A549 (cell line): Measurements from ENCODE around the gene LMO1.

Experiments used
- MAZ ChIP-seq: fragments of 150-350 bp; IDR thresholded peaks from 2 replicates; pipeline ENCODE4 v1.6.1; 2014; ENCODE audit warnings: antibody characterized with exemption, low read depth, low read length, borderline replicate concordance
- POLR2A ChIP-seq: IDR thresholded peaks from 2 replicates; pipeline ENCODE4 v1.6.1; 2012; ENCODE audit warnings: mild to moderate bottlenecking, low read length
- ZNF302 ChIP-seq: fragments of 250-450 bp; sonication (Bioruptor Pico); IDR thresholded peaks from 2 replicates; pipeline ENCODE4 v1.9.0; 2021; ENCODE audit warnings: inconsistent platforms, mild to moderate bottlenecking, moderate library complexity
- TF ChIP-seq, protein P1 (sequence below): IDR thresholded peaks from 2 replicates; pipeline ENCODE4 v1.6.1; 2012
- TF ChIP-seq, protein P2 (sequence below): fragments of >200 bp; sonication (Bioruptor Twin); formaldehyde crosslinking; IDR thresholded peaks from 3 replicates; pipeline ENCODE4 v1.5.1; 2016

GRCh38 chr11:8263109-8263768, 439 bp downstream of the LMO1 start:
- no peak for TF ChIP-seq MAZ
- no peak for TF ChIP-seq POLR2A
- TF ChIP-seq ZNF302, result no peak
- TF ChIP-seq, protein P1, sequence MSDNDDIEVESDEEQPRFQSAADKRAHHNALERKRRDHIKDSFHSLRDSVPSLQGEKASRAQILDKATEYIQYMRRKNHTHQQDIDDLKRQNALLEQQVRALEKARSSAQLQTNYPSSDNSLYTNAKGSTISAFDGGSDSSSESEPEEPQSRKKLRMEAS, result no peak
- TF ChIP-seq, protein P2, sequence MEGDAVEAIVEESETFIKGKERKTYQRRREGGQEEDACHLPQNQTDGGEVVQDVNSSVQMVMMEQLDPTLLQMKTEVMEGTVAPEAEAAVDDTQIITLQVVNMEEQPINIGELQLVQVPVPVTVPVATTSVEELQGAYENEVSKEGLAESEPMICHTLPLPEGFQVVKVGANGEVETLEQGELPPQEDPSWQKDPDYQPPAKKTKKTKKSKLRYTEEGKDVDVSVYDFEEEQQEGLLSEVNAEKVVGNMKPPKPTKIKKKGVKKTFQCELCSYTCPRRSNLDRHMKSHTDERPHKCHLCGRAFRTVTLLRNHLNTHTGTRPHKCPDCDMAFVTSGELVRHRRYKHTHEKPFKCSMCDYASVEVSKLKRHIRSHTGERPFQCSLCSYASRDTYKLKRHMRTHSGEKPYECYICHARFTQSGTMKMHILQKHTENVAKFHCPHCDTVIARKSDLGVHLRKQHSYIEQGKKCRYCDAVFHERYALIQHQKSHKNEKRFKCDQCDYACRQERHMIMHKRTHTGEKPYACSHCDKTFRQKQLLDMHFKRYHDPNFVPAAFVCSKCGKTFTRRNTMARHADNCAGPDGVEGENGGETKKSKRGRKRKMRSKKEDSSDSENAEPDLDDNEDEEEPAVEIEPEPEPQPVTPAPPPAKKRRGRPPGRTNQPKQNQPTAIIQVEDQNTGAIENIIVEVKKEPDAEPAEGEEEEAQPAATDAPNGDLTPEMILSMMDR, result no peak
